HG03066 (cell line): ENCODE results near the gene SLC27A1.

Source experiments
- ATAC-seq: cut with Tn5 transposase; IDR thresholded peaks from one replicate; pipeline ENCODE4 v1.9.1; 2021; ENCODE audit warnings: low read depth; ENCODE audit not compliant: unreplicated experiment

Gene SLC27A1

DNA sequence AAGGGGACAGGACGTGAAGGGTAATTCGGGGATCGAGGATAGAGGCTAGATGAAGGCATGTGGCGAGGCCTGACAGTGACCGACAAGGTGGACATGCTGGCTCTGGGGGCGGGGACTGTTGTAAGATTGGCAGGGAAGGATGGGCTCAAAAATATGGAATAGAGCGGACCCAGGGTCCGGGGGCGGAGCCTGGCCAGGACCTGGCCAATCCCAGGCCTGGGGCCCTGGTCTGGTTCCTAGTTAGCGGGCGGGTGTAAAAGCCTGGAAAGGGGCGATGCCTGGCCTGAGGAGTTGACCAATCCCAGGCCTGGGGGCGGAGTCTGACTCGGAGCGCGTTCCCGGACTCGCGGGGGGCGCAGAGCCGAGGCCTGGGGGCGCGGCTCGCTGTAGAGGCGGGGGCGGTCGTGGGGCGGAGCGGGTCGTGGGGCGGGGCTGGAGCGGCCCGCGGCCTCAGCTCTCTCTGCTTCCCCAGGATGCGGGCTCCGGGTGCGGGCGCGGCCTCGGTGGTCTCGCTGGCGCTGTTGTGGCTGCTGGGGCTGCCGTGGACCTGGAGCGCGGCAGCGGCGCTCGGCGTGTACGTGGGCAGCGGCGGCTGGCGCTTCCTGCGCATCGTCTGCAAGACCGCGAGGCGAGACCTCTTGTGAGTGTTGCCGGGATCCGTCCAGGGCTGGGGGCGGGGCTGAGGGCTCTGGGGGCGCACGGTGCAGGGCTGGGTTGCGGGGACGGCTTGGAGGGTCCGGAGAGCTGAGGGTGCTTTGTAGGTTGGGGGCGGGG lies at the start of gene SLC27A1:
TSS of gene SLC27A1 (plus strand) at position 457 of the 774 bp plus-strand sequence. CDS start at position 474, 17 bp downstream.
- ATAC-seq: peak; percentile 68

DNA sequence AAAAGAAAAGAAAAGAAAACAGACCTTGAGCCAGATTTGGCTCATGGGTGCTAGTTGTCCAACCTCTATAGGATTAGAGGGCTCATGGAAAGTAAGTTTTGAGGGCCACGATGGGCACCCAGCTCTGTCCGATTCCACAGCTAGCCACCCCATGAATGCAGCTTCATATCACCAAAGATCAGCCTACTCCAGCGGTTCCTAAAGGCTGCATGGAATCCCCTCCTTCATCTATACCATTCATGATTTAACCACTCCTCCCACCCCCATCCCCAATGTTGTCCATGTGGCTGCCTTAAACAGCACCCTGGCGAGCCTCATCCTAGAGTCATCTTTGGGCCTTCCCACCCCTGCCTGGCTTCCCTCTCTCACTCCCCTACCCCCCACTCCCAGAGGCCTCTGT lies 48.4 kb upstream of the SLC27A1 start:
- ATAC-seq: no peak

DNA sequence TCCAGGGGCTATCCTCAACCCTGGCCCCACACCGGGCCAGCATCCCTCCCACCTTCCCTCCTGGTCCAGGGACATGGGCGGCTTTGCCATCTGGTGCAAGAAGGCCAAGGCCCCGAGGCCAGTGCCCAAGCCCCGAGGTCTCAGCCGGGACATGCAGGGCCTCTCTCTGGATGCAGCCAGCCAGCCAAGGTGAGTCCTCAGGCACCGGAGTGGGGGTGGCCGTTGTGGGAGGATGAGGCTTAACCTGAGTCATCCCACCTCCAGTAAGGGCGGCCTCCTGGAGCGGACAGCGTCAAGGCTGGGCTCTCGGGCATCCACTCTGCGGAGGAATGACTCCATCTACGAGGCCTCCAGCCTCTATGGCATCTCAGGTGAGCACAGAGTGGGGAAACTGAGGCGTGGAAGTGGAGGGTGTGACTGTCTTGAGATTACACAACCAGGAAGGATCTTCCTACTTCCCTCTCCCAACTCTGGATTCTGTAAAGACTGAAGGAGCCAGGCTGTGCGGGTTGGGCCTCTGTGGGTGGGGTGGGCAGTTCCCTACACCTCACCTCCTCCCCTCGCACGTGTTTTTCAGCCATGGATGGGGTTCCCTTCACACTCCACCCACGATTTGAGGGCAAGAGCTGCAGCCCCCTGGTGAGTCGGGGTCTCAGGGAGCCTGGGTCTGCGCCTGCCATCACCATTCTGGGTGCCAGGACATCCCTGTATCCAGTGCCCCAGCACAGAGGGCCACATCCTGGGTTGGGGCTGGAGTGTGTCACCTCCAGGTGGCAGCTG lies 46.7 kb upstream of the SLC27A1 start:
- no peak for ATAC-seq

DNA sequence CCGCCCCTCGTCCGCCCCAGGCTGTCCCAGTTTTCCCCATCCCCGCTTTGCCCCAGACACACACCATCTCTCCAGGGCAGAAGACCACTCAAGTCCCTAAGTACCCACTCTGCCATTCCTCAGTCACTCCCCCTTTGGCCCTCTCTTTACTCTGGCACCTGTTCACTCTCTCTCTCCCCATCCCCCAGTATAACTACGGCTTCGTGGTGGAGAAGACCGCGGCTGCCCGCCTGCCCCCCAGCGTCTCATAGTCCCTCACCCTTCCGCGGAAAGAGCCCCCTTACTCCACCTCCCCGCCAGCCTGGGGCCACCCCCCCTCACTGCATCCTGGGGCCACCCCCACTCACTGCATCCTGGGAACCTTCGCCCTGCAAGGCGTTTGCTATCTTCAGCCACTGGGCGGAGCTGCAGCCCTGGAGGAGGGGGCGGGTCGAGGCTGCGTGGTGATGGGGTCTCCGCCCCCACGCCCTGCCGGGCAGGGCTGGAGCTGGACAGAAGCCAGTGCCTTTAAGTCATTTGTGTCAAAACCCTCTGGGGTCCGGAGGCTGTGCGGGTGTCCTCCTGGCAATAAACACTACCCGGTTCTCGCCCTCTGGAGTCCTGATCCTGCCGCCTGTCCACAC lies 45.5 kb upstream of the SLC27A1 start:
- no peak for ATAC-seq

DNA sequence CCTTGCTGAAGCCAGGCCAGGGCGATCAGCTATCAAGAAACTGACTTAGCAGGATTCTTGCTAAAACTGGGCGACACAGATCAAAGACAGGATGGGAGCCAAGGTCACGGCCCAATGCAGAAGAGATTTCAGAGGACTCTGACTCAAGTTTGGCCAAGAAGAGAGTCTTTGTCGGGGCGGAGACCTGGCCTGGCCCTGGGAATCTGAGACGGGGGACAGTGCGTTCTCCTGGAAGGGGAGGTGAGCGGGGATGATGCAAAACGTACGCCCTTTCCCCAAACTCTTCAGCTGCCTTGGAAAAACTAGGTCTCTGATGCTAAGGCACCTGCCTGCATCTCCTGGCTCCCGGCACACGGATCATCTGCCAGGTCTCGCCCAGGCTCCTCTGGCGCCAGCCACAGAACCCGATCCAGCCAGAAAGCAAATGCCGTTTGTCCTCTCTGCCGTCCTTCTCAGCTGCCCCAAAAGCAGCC lies 40.6 kb upstream of the SLC27A1 start:
- ATAC-seq: no peak

DNA sequence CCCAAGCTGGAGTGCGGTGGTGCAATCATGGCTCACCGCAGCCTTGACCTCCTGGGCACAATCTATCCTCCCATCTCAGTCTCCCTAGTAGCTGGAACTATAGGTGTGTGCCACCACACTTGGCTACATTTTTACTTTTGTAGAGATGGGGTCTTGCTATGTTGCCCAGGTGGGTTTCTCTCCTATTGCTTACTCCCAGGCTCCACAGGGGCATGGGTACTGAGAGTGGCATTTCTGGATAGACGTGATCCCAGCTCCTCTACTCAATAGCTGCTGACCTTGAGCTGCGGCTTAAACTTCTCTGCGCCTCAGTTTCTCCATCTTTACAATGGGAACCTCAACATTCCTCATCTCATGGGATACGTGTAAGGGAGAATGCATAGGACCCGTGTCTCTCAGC lies 38.9 kb upstream of the SLC27A1 start:
- ATAC-seq: no peak

DNA sequence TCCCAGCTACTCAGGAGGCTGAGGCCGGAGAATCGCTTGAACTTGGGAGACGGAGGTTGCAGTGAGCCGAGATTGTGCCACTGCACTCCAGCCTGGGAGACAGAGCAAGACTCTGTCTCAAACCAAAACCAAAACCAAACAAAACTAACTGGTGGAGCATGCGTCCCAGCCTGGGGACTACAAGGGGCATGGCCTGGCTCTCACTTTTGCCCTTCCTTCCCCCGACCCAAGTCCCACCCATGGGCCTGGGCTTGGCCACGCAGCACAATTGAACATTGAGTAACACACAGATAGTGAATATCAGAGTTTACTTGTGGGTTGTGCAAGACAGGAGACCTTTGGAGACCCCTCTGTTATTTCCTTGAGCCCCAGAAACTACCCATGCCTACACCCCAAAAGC lies 35.1 kb upstream of the SLC27A1 start:
- ATAC-seq: no peak

DNA sequence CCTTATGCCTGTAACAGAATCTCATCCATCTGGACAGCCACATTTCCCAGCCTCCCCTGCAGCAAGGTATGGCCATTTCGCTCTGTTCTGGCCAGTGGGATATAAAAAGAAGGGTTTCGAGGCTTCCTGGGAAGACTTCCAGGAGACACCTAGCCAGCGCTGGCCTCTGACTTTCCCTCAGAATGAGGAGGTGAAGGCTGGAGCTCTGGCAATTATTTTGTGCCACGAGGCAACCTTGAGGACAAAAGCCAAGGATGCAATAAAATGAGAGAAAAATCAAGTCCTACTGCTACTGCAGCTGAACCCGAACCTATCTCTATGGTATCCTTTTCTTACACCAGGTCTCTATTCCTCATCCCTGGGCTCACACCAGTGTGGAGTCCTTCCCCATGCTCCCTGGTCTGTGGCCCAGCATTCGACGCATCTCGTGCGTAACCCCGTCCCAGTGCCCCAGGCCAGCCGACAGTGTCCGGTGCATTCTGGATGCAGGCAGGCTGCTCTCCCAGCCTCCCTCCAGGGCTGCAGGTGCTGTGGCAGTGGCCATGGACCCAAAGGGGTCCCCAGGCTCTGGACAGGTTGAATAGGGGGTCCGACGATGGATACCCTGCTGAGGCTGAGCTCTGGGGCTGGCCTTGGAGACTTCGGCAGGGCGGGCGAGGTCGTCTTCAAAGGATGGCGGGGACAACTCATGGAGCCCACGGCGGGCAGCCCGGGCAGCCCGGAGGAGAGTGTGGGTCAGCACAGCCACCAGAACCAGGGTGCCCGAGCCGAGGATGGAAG lies 34.0 kb upstream of the SLC27A1 start:
- no peak for ATAC-seq

DNA sequence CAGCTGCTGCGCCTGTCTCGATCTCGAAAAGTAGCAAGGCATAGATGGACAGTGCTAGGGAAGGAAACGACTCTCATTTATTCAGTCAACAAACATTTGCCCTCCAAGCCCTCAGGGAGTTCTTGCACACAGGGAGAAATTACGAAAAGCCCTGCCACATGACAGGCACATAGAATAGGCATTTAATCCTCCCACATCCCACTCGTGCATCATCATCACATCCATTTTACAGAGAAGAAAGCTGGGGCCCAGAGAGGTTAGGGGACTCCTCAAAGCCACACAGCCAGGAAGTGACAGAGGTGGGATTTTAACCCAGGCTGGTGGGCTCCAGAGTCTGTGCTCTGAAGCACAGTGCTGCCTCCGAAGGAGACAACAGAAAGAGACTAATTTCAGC lies 33.5 kb upstream of the SLC27A1 start:
- no peak for ATAC-seq

DNA sequence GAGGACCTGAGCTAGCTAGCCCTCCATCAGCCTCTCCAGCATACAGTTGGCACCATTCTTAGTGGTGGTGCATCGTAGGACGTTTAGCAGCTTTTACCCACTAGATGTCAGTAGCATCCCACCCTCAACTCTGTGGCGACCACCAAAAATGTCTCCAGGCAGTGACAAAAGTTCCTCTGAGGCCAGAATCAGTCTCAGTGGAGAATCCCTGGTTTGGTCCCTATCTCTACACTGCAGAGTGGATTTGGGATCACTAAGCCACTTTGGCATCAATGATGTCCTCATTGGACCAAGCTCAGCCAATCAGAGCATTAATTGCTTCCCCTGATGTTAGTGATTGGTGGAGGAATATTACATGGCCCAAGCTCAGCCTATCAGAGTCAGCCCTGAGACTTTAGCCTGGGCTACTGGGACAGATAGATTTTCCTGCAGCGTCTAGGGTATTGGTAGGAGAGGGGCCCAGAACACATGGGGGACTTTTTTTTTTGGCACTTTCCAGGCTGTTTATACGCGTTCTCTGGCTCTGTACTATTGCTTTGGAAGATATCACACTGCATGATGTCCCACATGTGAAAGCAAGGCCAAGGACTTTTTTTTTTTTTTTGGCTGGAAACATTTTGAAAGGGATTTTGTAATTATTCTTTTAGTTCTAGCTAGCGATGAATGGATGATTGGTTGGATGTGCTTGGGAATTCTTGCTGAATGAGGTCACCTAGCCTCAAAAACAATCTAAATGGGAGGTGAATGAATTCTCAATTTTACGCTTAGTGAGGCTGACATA lies 28.9 kb upstream of the SLC27A1 start:
- ATAC-seq: no peak

DNA sequence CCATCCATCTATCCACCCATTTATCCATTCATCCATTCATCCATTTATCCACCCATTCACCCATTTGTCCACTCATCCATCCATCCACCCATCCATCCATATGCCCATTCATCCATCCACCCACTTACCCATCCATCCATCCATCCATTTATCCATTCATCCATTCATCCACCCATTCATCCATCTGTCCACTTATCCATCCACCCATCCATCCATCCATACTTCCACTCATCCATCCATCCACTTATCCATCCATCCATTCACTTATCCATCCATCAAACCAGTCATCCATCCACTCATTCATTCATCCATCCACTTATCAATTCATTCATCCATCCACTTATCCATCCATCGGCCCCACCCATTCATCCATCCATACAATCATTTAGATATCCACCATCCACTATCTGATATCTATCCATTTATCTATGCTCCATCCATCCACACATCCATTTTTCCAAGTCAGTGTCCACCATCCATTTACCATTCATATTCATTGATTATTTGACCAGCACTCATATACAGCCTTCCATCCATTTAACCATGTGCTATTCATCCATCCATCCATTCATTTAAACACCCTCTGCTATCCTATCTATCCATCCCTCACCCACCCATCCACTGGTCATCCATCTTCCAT lies 24.7 kb upstream of the SLC27A1 start:
- ATAC-seq: no peak

DNA sequence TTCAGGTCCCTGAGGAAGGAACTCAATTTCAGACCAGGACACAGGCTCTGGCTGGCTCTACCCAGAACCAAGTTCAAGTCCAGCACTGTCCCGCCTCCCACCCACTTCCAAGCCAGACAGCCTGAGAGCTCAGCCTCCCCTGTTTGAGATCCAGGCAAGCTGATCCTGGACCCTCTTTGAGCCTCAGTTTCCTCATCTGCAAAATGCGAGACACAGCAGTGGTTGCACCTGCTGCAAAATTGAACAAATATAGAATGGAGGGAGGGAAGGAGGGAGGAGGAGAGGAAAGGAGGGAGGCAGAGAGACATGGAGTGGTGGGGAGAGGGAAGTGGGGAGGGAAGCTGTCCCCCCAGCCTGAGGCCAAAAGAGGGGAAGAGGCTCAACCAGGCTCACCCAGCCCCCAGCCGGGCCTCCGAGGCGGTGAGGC lies 22.6 kb upstream of the SLC27A1 start:
- ATAC-seq: no peak

DNA sequence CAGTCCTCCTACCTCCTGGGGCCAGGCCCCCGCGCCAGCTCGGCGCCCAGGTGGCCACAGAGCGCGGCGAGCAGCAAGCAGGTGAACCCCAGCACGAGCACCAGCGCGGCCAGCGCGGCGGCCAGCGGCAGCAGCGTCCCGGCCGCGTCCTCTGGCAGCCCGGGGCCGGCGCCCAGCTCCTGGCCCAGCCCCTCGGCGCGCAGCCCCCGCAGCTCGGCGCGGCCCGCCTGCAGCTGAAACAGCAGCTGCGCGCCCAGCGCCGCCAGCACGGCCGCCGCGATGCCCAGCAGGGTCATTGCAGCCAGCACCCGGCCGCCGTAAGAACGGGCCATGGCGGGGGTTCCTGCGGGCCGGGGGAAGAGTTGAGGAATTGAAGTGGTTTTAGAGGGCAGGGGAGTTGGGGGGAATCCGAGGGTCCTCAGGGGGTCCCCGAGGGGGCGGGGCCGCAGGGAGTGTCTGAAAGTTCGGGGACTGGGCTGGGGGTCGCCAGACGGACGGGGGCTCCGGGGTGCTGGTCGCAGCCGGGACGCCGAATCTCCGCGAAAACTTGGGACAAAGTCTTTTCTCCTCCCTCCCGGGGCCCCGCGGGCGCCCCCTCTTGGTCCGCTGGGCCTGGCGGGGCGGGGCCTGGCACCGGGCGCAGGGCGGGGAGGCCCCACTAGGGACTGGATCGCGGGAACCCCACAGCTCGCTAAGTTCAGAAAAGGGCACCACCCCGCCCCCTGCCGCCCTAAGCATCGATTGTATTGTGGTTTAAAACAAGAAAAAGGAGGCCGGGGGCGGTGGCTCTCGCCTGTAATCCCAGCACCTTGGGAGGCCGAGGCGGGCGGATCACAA lies 22.0 kb upstream of the SLC27A1 start, which contains the start of gene TMEM221:
TSS of gene TMEM221 (minus strand) at position 538 of the 837 bp plus-strand sequence. CDS start at position 332, 206 bp downstream.
- no peak for ATAC-seq

DNA sequence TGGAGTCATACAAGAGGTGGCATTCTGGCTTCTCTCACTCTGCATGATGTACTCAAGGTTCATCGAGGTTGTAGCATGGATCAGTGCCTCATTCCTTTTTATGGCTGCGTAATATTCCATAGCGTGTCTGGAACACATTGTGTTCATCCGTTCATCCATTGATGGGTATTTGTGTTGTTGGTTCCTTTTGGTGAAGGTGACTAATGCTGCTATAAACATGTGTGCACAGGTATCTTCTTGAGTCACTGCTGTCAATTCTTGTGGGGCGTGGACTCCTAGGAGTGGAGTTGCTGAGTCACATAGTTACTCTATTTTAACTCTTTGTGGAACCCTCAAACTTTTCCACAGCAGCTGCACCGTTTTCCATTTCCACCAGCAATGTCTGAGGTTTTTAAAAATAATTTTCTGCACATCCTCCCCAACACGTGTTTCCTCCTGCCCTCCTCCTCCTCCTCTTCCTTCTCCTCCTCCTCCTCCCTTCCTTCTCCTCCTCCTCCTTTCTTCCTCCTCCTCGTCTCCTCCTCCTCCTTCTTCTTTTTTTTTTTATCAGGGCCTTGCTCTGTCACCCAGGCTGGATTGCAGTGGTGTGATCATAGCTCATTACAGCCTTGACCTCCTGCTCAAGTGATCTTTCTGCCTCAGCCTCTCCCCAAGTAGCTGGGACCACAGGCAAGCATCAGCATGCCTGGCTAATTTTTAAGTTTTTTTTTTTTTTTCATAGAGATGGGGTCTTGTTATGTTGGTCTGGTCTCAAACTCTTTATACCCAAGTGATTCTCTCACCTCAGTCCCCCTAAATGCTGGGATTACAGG lies 19.9 kb upstream of the SLC27A1 start:
- ATAC-seq: no peak

DNA sequence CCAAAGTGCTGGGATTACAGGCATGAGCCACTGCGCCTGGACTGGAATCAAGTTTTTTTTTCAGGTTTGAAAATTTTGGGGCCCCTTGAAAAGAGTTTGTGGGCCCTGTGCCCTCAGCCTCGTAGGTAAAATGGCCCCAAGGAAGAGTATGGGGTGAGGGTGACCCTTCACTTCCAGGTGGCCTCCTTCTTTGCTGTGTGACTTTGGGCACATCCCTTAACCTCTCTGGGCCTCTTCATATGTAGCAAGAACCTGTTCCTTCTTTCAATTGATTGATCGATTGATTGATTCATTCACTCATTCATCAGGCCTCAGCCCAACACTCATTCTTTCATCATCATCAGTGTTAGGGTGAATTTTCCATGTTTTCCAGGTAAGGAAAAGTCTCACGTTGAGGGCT lies 18.5 kb upstream of the SLC27A1 start:
- no peak for ATAC-seq

DNA sequence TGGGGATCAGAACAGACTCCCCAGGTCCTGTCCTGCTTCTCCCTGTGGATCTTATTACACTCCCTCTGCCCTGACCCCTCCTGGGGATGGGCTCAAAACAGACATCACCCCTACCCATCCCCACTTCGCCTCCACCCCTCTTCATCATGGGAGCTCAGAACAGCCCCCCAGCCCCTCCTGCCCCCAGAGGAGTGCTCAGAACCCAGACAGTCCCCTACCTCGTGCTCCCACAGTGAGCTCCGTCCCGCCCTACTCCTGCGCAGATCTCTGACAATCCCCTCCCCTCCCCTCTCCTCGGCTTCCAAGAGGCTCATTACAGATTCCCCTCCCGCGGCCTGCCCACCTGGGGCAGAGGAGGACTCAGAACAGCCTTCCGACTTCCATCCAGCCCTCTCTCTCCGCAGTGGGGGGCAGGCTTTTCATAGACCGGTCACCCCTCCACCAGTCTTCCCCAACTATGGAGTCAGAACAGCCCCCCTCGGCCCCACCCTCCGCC lies 15.7 kb upstream of the SLC27A1 start:
- ATAC-seq: no peak
